ENCODE results near the gene FAM72C.
"Not testable (repeated sequence)": the region's sequence is repeated elsewhere in the genome, so short reads cannot be mapped to it uniquely, and the experiment has no call there.

GRCh38 chr1:143965860-143966259 is 5.9 kb downstream of the FAM72C start:
- not testable (repeated sequence) for TF ChIP-seq CTCF (IDR thresholded peaks at IDR 0.05; ENCODE audit: poor library complexity, severe bottlenecking); TAF1 (IDR thresholded peaks at IDR 0.05; ENCODE audit: low read depth); EZH2 (IDR thresholded peaks at IDR 0.05; ENCODE audit: borderline replicate concordance, insufficient read depth, low read length, poor library complexity, severe bottlenecking)
